Measurements from ENCODE around the gene CCNT2.

DNA sequence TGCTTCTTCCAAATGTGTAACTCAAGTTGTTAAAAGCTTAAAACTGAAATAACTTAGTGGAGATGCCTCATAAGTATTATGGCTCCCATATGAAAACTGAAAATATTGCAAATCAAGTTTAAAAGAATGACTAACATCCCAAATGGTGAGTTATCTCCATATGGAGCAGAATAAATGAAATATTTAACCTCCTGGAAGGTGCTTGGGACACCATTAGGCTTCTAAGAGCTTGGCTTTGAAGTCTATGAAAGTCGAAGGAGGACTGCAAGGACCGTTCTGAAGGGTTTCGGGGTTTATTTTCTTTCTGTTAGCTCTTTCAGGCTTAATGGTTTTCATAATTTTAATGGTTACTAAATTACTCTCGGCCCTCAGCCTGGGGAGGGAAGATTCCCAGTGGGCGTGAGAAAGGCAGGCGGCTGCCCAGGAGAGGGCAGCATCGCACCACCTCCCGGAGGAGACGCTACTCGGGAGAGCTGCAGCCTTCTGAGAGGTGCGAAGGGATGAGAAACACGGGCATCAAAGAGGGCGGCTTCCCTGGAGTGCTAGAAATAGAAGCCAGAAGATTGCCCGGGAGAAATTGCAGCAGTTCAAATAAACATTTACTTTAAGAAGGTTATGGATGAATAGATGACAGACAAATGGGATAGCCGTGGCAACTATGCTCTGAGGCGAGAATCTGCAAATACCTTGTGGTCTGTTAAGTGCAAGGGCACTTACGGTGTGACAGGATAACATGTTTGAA lies 85.6 kb downstream of the CCNT2 start:
- TF ChIP-seq, protein P1, sequence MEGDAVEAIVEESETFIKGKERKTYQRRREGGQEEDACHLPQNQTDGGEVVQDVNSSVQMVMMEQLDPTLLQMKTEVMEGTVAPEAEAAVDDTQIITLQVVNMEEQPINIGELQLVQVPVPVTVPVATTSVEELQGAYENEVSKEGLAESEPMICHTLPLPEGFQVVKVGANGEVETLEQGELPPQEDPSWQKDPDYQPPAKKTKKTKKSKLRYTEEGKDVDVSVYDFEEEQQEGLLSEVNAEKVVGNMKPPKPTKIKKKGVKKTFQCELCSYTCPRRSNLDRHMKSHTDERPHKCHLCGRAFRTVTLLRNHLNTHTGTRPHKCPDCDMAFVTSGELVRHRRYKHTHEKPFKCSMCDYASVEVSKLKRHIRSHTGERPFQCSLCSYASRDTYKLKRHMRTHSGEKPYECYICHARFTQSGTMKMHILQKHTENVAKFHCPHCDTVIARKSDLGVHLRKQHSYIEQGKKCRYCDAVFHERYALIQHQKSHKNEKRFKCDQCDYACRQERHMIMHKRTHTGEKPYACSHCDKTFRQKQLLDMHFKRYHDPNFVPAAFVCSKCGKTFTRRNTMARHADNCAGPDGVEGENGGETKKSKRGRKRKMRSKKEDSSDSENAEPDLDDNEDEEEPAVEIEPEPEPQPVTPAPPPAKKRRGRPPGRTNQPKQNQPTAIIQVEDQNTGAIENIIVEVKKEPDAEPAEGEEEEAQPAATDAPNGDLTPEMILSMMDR (IDR thresholded peaks at IDR 0.05): peak; percentile 67 to 87 (median 70)
- TF ChIP-seq EP300 (IDR thresholded peaks at IDR 0.05): no peak

All from sigmoid colon (tissue), 4 donors.